GM21737 (cell line): ENCODE data around the gene PALM.
"Not testable (repeated sequence)": the region's sequence is repeated elsewhere in the genome, so short reads cannot be mapped to it uniquely, and the experiment has no call there.

Experiments used
- ATAC-seq: cut with Tn5 transposase; IDR thresholded peaks from one replicate; pipeline ENCODE4 v1.9.1; 2021; ENCODE audit warnings: mild to moderate bottlenecking, moderate library complexity; ENCODE audit not compliant: unreplicated experiment

PALM gene, protein sequence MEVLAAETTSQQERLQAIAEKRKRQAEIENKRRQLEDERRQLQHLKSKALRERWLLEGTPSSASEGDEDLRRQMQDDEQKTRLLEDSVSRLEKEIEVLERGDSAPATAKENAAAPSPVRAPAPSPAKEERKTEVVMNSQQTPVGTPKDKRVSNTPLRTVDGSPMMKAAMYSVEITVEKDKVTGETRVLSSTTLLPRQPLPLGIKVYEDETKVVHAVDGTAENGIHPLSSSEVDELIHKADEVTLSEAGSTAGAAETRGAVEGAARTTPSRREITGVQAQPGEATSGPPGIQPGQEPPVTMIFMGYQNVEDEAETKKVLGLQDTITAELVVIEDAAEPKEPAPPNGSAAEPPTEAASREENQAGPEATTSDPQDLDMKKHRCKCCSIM

DNA sequence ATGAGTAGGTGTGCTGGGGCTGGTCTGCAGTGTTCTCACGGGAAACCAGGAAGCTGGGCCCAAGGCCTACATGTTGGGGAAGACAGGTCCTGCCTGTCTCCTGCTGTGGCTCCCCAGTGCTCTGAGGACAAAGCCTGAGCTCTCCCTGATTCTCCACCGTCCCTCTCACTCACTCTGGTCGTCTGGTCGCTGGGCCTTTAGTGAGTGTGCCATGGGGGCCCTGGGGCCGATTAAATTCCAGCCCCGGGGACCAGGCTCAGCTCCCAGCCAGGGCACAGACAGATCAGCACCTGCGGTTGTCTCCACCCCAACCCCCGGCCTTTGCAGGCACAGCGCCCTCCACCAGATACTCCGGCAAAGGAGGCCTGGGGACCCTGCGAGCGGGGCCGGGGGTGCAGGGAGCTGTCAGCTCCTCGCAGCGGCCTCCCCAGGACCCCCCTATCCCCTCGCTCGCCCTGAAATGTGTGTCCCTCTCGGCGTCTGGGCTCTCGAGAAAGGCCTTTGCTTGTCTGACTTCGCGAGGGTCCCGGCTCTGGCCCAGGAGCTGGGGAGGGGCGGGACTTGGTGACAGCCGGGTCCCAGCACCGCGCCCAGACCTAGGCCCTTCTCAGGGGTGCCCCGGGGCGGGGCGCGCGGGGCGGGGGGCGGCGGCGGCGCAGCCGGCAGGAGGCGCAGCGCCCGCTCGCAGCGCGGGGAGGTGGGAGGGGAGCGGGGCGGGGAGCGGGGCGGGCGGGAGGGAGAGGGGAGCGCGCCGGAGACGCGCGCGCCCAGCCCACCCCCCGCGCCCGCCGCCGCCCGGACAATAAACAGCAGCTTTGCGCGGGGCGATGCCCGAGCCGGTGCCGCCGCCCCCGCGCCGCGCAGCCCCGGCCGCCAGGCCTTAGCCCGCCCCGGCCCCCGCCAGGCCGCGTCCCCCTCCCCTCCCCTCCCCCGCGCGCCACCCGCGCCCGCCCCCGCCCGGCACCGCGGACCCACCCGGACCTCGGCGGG, at the start of gene PALM:
TSS of gene PALM (plus strand) at position 782 of the 990 bp plus-strand sequence. CDS start 212 bp downstream, outside the sequence.
- no peak for ATAC-seq

DNA sequence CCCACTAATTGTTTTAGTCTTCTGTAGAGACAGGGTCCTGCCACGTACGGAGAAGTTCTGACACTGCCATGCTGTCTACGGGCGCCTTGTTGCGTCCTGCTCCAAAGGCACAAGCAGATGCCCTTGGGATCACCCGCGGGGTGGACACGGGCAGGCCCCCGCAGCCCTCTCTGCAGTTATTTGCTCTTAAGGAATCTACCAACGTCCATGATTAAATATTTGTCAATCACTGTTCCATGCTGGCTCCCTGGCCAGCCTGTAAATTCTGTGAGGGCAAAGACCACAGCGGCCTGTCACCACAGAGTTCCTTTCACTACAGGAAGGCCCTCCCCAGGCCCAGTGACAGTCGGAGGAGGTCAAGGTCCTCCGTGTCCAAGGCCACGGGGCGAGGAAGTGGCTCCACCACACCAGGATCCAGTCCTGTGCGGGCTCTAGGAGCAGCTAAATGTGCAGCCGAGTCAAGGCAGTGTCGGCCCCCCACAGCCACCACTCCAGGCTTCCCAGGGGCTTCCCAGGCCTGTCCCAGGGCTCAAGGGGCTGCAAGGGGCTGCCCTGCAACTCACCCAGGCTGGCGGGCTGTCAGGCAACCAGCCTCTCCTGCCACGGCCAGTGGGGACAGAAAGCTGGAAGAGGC, 47.8 kb upstream of the PALM start:
- no peak for ATAC-seq

DNA sequence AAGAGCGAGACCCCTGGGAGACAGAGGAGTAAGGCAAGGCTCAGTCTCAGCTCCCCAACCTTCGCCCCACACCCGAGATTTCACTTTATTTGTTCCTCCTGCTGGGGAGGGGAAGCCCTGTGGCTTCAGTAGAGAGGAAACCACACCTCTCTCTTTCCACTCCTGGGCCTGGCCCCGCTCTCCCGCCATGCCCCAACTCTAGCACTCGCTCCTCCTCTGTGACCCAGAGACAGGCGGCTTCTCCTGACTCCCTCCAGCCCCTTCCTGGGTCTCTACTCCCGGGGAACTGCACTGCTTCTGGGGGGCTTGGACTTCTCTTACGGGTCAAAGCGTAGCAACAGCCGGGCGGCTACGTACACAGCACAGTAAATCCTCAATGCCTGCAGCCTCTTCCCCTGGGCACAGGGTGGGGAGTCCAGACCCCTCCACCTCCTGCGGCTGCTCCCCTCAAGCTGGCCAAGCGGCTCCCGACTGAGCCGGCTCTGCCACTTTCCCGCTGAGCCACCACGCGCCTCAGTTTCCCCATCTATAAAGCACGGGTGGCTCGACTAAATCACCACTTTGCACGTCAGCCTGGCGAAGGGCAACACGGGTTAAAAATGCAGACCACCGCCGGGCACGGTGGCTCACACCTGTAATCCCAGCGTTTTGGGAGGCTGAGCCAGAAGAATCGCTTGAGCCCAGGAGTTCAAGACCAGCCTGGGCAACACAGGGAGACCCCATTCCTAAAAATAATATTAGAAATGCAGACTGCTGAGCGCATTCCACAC, 47.1 kb upstream of the PALM start:
- ATAC-seq, result no peak

DNA sequence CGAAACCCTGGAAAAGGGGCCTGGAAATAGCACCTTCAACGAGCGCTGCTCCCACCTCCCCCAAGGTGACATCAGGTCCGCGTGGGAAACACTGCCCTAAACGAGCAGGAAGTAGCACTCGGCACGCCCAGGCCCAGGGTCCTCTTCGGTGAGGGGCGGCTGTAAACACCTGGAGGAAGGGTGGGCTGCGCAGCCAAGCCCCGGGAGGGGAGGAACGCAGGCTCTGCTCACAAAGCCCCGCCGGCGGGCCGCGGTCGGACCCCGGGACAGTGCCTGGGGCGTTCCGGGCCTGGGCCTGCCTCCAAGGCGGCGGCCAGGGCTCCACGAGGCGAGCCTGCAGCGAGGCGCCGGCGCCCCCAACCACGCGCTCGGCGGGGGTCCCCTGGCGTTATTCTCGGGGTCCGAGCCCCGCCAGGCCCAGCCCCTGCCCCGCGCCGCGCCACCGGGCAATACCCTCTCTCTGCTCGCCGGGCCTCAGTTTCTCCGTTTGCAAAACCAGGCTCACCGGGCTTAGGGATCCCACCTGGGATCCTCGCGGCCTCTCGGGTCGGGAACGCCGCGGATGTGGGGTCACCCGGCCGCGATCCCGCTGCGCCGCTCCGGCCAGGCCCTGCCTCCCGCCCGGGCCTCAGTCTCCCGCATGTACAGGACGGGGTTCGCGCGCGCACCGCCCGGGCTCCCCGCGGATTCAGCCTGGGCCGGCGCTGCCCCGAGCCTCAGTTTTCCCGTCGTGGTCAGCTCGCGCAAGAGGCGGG, 46.4 kb upstream of the PALM start:
- ATAC-seq, result peak; percentile 19

DNA sequence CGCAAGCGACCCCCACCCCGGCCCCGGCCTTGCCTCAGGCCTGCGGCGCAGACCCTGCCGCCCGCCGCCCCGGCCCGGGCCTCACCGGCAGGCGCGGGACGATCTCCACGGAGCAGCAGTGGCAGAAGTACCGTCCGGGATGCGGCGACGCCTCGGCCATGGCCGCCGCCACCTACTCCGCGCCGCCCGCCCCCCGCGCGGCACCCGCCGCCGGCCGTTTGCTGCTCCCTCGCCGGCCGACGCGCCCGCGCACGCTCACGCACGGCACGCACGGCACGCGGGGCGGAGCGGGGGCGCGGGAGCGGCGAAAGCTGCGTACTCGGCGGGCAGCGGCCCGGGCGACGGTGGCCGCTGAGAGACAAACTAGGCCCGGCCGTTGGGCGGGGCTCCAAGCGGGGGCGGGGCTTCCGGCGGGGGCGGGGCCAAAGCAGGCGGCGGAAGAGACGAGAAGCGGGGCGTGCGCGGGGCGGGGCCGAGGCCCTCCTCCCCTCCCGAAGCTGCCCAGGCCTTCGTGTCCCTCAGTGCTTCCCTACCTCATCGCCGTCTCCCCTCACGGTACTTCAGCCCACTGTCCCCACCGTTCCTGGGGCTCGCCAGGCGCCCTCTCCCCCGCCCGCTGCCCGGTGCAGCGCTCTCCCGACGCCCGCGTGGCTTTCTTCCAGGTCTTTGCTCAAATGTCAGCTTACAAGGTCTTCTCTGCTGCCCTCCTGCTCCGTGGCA, 45.6 kb upstream of the PALM start, which contains the start of gene RNF126:
TSS of gene RNF126 (minus strand) at position 253 of the 720 bp plus-strand sequence. CDS start at position 160, 93 bp downstream.
- peak; percentile 54 for ATAC-seq

DNA sequence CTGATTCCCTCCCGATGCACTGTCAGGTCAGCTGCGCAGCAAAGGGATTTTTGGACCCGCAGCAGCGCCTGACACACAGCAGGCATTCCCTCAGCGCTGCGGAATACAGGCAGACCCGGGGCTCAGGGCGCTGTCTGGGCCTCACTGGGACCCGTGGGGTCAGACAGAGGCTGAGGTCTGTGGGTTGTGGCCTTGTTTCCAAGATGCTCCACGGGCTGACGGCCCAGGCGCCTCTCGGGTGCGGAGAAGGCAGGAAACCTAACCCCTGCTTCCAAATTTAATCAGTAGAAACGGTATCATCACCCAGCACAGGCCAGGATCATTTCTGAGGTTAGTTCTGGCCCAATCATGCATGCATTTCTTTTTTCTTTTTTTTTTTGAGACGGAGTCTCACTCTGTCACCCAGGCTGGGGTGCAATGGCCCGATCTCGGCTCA, 45.0 kb upstream of the PALM start:
- ATAC-seq, result no peak

DNA sequence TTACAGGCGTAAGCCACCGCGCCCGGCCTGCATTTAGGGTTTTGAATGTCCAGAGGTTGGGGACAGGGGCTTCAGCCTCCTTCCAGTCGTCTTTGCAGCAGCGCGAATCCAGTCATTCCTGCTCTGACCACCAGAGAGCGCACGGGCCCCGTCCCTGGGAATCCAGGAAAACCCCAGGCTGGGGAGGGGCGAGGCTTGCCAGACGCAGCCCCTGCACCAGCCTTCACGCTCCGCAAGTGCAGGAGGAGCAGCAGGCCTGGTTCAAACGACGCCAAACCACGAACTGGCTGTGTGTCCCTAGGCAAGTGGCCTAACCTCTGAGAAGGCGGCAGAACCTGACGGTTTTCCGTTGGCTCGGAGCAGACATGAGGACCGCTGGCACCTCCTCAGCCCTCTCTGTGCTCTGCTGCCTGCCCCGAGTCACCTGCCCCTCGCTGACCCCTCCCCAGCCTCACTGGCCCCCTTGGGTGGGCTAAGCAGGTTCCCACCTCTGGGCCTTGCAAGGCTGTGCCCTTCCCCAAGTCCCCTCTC, 43.8 kb upstream of the PALM start:
- ATAC-seq, result no peak

DNA sequence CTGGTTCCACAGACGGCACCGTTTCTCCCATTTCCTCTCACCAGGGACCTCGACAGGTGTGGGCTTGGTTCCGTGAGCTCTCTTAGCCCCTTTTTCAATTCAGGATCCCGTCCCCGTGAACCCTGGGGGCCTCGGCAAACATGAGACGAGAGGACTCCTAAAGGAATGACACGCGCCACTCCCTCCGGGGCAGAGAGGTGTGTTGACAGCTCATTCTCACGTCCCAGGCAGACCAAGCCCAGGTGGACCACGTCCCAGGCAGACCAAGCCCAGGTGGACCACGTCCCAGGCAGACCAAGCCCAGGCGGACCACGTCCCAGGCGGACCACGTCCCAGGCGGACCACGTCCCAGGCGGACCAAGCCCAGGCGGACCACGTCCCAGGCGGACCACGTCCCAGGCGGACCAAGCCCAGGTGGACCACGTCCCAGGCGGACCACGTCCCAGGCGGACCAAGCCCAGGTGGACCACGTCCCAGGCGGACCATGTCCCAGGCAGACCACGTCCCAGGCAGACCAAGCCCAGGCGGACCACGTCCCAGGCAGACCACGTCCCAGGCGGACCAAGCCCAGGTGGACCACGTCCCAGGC, 41.7 kb upstream of the PALM start:
- not testable (repeated sequence) for ATAC-seq

DNA sequence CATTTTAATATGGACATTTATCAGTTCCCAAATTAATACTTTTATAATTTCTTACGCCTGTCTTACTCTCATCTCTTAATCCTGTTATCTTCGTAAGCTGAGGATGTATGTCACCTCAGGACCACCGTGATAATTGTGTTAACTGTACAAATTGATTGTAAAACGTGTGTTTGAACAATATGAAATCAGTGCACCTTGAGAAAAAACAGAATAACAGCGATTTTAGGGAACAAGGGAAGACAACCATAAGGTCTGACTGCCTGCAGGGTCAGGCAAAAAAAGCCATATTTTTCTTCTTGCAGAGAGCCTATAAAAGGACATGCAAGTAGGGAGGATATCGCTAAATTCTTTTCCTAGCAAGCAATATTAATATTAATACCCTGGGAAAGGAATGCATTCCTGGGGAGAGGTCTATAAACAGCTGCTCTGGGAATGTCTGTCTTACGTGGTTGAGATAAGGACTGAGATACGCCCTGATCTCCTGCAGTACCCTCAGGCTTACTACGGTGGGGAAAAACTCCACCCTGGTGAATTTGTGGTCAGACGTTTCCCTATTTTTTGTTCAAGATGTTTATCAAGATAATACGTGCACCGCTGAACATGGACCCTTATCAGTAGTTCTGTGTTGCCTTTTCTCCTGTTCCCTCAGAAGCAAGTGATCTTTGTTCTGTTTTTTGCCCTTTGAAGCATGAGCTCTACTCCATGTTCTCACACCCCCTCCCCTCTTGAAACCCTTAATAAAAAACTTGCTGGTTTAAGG, 39.9 kb upstream of the PALM start:
- not testable (repeated sequence) for ATAC-seq

DNA sequence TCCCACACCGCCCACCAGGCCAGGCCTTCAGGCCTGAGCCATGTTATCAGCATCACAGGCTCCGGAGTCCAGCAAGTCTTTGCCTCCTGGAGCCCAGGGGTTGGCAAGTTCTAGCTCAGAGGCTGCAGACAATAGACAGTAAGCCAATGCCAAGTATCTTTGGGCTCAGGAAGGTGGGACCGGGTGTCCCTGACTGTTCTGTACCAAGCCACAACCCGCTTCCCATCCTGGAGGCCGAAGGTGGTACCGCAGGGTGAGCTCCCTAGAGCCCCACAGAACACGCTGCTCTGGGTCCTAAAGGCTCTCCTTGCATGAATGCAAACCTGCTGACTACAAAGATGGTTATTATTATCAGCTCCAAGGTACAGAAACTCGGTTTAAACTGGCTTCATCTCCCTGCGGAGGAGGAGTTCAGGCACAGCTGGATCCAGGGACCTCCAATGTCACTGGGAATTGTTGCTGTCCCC, 38.1 kb upstream of the PALM start:
- no peak for ATAC-seq

DNA sequence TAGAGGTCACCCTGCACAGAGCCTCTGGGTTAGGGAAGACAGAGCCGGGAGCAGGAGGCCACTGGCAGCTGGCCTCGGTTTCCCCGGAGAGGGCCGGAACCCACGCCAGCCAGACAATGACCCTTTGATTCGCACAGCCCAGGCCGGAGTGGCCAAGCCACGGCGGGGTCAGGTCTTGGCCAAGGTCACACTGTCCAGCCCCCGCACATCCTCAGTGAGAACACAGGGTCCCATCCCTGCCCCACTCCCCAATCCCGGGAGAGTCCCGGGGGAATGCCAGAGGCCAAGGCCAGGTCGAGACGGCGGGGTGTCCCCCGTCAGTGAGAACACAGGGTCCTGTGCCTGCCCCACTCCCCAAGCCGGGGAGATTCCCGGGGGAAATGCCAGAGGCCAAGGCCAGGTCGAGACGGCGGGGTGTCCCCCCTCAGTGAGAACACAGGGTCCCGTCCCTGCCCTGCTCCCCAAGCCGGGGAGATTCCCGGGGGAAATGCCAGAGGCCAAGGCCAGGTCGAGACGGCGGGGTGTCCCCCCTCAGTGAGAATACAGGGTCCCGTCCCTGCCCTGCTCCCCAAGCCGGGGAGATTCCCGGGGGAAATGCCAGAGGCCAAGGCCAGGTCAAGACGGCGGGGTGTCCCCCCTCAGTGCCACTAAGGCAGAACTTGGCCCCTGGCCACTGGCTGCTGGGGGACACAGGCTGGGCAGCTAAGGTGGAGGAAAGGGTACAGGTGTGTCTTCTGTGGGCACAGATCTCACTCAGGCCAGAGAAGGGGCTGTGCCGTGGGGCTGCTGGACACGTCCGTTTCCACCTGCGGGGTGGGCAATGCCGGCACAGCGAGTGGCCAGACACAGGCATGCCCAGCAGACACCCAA, 34.2 kb upstream of the PALM start:
- ATAC-seq, result no peak

DNA sequence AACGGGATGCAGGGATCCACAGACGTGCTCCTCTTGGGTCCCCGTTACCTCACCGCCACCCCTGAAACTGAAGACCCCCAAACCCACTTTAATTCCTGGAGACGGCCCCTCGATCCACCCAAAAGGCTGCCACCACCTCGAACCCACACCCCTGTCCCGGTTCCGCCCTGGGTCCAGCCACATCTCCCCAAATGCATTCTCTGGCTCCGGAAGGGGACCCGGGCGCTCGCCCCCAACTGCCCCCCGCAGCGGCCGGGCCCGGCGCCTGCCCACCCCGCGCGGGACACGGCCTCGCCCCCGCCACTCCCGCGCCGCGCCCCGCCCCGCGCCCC, 32.8 kb upstream of the PALM start:
- ATAC-seq, result no peak

DNA sequence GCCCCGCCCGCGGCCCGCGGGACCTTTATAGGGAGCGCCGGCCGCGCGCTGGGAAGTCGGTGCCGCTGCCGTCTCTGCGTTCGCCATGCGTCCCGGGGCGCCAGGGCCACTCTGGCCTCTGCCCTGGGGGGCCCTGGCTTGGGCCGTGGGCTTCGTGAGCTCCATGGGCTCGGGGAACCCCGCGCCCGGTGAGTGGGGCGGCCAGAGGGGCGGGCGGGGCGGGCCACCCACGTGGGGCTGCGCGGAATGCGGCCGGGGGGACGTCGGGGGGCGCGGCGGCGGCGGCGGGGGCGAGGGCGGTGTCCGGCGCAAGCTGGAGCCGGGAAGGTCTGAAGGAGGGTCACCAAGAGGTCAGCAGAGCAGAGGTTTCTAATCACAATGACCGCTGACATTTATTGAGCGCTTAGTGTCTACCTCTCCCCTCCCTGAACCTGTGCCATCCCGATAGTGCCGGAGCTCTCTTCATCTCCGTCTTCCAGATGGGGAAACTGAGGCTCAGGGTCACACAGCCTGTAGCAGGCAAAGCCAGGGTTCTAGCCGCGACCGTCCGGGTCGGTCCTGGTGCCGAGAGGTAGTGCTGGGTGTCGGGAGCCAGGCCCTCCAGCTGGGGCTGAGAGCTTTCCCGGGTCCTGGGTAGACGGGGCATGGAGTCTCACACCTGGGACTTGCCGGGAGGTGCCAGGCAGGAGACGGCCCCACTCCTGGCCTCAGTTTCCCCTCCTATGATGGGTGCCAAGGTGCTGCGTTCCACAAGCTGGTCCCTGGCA, 32.2 kb upstream of the PALM start, which contains the start of gene FSTL3:
TSS of gene FSTL3 (plus strand) at position 54 of the 767 bp plus-strand sequence. CDS start at position 86, 32 bp downstream.
- ATAC-seq, result no peak

DNA sequence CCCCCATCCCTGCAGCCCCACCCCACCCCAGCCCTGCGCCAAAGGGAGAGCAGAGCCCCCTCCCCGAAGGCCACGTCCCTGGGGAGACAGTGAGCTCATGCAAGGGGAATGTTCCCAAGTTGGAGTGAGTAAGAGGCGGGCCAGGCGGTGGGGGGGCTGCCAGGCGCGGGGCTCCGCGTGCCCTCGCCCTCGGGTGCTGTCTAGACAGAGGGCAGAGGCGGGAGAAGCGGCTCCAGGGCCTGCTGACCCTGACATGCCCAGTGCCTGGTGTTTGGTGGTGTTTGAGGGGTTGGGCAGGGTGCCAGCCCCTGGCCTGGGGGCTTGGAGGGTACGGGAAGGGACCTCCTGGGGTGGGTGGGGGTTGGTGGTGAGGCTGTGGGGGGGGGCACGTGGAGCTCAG, 31.5 kb upstream of the PALM start:
- ATAC-seq, result no peak

DNA sequence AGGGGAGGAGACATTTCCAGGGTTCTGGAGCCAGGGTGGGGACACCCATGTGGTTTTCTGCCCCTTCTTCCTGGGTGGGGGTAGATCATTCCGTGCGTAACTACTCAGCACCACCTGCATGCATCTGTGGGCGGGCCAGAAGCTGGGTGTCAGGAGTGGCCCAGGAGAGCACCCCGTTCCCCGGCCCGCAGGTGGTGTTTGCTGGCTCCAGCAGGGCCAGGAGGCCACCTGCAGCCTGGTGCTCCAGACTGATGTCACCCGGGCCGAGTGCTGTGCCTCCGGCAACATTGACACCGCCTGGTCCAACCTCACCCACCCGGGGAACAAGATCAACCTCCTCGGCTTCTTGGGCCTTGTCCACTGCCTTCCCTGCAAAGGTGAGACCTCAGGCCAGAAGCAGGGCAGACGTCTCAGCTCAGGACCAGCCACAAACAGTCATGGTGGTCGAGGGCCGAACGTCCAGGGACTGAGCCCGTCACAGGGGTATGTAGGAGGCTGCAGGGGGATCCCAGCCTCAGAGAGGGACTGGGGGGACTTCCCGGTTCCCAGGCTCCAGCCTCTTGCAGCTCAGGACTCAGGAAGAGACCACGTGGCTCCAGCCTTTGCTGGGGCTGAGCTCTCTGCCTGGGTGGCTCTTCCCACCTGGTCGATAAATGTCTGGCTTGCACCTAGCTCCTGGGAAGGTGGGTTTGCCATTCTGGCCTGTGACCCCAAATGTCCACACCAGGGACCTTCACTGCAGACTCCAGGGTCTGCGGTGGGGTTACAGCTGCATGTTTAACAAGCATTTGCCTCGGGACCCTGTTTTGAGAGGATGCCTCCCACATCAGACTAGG, 30.9 kb upstream of the PALM start:
- ATAC-seq, result no peak
